Measurements from ENCODE around the gene PPFIA4. TPM values are rescaled to one million over a fixed set of nuclear protein-coding genes. Genes with fewer than 3 reads are reported as not detected.

PPFIA4 gene
- total RNA-seq, 4 donors from 2014 or later = under 0.01 to 24.6 (median 0.30) TPM

GRCh38 chr1:203098914-203099520, 72.7 kb downstream of the PPFIA4 start:
- TF ChIP-seq POLR2A (IDR thresholded peaks at IDR 0.05) (no peak), CTCF (IDR thresholded peaks at IDR 0.05) (no peak), EP300 (IDR thresholded peaks at IDR 0.05) (no peak)
- 71% methylated on average over 8 of the region's 8 CpGs for WGBS, 2 donors
- Histone ChIP-seq H3K4me3 (no peak overlapping the region), H3K27me3 (no peaks in the 10 kb centered on the region), H3K36me3 (no peaks in the 10 kb centered on the region), H3K4me1 (peaks cover 0 to 3% (median 0%) of the 10 kb centered on the region in 4 donors), H3K9me3 (peaks cover 0 to 21% (median 5%) of the 10 kb centered on the region in 4 donors), H3K27ac (no peak overlapping the region)
- no peak for DNase-seq (ENCODE audit: low spot score in 2 of 2)

- peaks cover 0 to 3% (median 0%) of the 10 kb centered on the region in 4 donors for H3K4me1 ChIP-seq
- H3K27ac ChIP-seq = no peak overlapping the region
- DNase-seq (ENCODE audit: low spot score in 2 of 2) = no peak
- no peak for TF ChIP-seq EP300 (IDR thresholded peaks at IDR 0.05)
- no peaks in the 10 kb centered on the region for H3K27me3 ChIP-seq
- H3K9me3 ChIP-seq = peaks cover 0 to 16% (median 5%) of the 10 kb centered on the region in 4 donors
- H3K36me3 ChIP-seq = no peaks in the 10 kb centered on the region
- no peak overlapping the region for H3K4me3 ChIP-seq
- WGBS, 2 donors = 73% methylated on average over 7 of the region's 7 CpGs
Measured at GRCh38 chr1:203099805-203100515, 73.7 kb downstream of the PPFIA4 start.

- Histone ChIP-seq H3K4me3 (no peak overlapping the region), H3K36me3 (no peaks in the 10 kb centered on the region), H3K9me3 (peaks cover 0 to 12% (median 2%) of the 10 kb centered on the region in 4 donors), H3K27me3 (no peaks in the 10 kb centered on the region), H3K27ac (no peak overlapping the region), H3K4me1 (peaks cover 0 to 3% (median 0%) of the 10 kb centered on the region in 4 donors)
- no peak for DNase-seq (ENCODE audit: low spot score in 2 of 2)
- TF ChIP-seq CTCF (IDR thresholded peaks at IDR 0.05) (no peak), EP300 (IDR thresholded peaks at IDR 0.05) (no peak), POLR2A (IDR thresholded peaks at IDR 0.05) (no peak)
Measured at GRCh38 chr1:203100516-203100869, 74.2 kb downstream of the PPFIA4 start.

- WGBS, 2 donors = 50 to 51% methylated on average over 6 of the region's 6 CpGs
Measured at GRCh38 chr1:203101813-203102634, 75.7 kb downstream of the PPFIA4 start.

More at GRCh38 chr1:203101813-203102634, 75.7 kb downstream of the PPFIA4 start:
- DNase-seq (ENCODE audit: low spot score in 2 of 2) = no peak
- Histone ChIP-seq H3K9me3 (peaks cover 0 to 5% (median 0%) of the 10 kb centered on the region in 4 donors), H3K27me3 (no peaks in the 10 kb centered on the region), H3K4me1 (peaks cover 0 to 3% (median 0%) of the 10 kb centered on the region in 4 donors), H3K36me3 (no peaks in the 10 kb centered on the region), H3K4me3 (no peak overlapping the region), H3K27ac (no peak overlapping the region)
- TF ChIP-seq CTCF (IDR thresholded peaks at IDR 0.05) (no peak), EP300 (IDR thresholded peaks at IDR 0.05) (no peak), POLR2A (IDR thresholded peaks at IDR 0.05) (no peak)
